COLO668 (cell line): Measurements from ENCODE around the gene STX2.
"Not testable (repeated sequence)": the region's sequence is repeated elsewhere in the genome, so short reads cannot be mapped to it uniquely, and the experiment has no call there.

Experiments
- DNase-seq: peaks from one replicate; lab custom pipeline; 2025; ENCODE audit not compliant: unreplicated experiment; lab: John Stamatoyannopoulos, UW

The STX2 gene

DNA sequence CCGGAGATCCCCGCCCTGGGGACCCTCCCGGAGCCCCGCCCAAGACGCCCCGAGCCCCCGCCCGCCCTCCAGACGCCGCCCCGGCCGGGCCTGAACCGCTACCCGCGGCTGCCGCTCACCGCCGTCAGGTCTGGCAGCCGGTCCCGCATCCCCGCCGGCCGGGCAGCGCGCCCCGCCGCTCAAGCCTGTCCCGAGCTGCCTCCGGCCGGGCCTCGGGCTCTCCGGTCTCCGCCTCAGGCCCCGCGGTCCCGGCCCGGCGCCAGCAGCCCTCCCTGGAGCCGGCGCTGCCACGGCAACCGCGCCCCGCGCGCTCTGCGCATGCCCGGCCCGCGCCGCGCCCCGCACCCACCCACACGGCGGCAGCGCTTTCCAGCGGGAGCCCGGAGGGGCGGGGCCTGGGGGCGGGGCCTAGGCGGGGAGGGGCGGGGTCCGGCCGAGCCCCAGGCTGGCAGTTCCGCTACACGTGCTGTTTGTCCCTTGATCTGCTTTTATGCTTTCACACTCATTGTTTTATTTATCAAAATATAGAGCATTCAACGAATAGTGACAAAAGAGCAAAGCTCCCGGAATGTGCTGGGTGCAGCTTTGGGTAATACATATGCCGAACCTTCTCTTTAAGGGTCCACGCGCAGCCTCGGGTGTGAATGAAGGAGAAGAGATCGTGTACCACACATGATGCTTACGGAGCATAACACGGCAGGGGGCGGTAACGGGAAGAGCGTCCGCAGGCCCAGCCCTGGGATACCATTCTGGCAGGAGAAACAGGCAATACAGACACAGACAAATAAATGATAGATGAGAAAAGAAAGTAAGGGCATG lies at the start of gene STX2:
STX2 (minus strand) TSS at position 300 of the 819 bp plus-strand sequence; CDS start at position 149, 151 bp downstream.
- DNase-seq: peak; percentile 78

DNA sequence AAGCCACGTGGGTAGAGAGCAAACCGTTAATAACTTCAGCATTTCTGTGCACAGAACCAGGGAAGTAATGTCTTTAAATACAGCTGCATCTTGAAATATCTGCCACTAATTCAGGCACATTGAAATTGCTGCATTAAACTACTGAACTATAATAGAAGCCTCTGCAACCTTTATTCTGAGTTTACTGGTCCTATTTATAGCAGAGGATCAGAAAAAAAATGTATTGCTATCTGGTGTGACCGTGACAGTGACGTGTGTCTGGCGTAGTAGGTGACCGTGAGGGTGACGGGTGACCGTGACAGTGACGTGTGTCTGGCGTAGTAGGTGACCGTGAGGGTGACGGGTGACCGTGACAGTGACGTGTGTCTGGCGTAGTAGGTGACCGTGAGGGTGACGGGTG lies 48.1 kb upstream of the STX2 start:
- not testable (repeated sequence) for DNase-seq

DNA sequence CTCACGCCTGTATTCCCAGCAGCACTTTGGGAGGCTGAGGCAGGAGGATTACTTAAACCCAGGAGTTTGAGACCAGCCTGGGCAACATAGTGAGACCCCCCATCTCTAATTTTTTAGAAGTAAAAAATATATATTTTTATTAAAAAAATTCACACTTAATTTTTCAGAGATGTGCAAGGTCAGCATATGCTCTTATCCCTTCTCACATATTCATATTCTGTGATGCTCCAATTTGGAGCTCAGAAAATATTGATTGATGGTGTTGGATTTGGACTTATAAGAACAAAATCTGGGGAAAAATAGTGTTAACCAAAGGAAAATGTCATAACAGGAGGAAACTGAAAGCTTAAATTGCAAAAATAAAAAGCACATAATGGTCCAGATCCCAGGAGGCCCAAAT lies 42.5 kb upstream of the STX2 start:
- DNase-seq: no peak

DNA sequence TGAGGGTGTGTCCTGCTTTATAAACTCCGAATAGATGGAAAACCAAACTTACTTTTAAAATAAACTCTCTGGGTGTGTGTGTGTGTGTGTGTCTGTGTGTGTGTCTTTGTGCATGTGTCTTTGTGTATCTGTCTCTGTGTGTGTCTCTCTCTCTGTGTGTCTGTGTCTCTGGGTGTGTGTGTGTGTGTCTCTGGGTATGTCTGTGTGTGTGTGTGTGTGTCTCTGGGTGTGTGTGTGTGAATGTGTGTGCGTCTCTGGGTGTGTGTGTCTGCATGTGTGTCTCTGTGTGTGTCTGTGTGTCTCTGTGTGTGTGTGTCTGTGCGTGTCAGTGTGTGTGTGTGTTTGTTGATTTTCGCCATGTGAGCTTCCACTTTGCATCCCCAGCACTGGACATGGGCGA lies 42.0 kb upstream of the STX2 start:
- DNase-seq: no peak

DNA sequence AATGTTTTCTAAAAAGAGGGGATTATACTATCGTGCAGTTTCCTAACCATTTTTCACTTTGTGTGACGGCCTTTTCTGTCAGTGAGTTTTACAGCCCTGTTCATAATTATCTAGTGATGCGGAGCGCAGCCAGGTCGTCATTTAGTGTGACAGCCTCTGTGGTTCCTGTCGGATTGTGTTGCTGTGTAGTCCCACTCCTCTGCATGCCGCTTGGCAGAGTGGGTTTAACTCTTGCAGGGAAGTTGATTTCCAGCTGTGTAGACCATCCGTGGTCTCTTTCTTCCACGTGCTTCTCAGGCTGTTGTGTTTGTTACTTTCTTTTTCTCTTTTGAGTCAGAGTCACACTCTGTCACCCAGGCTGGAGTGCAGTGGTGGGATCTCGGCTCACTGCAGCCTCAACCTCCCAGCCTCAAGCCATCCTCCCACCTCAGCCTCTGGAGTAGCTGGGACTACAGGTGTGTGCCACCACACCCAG lies 41.4 kb upstream of the STX2 start:
- no peak for DNase-seq

DNA sequence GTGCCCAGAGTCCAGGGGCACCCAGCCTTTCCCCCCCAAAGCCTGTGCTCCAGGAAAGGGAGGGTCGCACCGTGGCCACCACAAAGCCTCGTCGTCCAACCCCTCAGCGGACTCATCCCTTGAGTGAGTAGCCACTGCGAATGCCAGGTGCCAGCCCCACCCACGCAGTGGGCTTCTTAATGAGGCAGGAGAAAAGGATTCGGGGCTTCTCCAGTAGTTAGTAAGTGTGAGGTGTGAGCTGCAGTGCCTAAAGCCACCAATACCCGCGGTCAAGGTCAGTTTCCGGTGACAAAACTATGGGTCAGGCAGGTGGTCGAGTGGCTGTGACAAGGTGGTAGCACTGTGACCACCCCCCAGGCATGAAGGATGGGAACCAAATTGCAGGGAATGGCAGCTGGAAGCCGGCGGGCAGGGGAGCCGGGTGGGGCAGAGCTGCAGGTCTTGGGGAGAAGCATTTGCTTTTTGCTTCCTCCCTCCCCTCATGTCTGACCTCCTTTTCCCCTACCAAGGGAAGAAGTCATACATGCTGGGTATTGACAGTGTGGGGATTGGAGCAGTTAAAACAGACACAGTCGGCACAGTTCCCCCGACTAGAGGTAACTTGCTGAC lies 40.8 kb upstream of the STX2 start:
- DNase-seq: no peak

DNA sequence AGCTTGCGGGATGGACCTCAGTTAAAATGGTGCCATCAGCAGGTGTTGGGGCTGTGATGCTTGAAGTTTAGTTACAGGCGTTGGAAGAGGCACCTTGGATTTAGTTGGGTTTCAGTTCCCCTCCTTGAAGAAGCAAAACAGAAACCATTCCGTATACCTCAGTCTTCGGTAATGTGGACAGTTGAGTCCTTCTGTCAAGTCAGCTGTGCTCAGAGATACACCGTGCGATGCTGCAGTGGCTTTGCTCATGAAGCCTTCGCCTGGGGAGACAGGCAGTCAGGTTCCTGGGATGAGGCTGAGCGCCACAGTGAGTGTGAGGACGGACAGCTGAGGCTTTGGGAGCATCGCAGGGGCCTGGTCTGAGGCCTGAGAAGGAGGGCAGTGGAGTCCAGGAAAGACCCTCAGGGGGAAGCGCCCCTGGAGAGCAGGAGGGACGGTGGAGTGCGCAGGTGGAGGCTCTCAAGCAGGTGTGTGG lies 40.2 kb upstream of the STX2 start:
- DNase-seq: no peak

DNA sequence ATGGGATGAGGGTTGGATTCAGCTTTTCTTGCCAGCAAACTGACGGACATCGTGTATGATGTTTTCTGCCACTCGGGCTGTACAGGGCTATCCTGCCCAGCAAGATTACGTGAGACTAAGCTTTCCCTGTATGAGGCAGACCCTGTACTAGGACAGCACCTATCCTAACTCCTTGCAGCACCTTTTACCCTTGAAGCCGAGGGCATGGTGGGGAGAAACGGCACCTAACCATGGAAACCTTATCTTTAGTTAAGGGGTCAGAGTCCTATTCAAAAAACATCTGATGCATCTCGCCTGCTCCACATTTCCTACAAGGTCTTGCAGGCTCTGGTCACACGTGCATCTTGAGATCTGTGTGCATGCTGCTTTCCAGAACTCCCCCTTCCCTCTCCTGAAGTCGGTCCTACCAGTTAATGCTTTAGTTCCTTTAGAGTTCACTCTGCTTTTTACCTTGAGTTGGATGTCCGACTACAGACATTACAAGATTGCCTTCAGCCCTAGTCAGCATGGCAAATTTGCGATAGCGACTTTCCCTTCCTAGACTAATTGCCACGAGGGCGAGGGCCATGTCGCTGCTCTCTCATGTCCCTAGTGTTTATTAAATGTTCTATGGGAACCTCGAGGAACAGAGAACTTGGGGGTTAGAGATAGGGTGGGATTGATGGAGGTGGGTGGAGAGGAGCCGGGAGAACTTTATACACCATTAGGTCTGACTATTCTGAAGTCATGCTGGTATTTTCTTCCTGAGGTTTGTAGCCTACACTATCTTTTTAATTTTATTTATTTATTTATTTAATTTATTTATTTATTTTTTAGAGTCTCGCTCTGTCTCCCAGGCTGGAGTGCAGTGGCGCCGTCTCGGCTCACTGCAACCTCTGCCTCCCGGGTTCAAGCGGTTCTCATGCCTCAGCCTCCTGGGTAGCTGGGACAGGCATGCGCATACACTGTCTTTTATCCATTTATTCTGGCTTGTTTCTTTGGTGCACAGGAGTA lies 39.4 kb upstream of the STX2 start:
- no peak for DNase-seq

DNA sequence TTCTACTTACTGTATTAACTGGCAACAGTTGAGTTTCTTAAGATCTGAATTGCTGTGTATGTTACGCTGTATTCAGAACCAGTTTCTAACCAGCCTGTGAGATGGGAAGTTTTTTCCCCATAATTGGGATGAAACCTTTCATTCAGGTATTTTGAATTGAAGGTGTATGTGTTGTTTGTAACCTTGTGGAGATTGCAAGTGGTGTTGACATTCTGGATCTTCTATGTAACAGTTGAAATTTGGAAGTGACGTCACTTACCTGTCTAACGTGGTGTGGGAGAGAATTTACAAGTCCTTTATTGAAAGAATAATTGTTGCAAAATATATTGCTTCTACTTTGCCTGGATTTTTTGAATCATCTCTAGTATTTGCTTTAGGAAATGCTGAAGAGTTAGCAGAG lies 38.3 kb upstream of the STX2 start:
- DNase-seq: no peak

DNA sequence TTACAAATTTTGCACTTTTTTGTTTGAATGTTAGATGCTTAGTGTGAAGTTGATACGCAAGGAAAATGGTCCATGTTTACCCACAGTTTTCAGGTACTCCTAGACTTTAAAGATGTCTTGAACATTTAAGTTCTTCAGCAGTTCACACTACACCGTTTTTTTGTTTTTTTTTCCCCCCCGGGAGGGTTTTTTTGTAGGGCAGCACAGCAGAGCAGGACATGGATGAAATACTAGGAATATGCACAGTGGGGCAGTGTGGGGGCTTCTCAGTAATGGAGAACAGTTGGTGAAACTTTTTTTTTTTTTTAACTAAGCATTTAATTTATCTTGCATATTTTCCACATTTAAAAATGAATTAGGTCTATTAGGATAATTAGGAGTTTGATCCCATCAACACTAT lies 37.7 kb upstream of the STX2 start:
- DNase-seq: no peak

DNA sequence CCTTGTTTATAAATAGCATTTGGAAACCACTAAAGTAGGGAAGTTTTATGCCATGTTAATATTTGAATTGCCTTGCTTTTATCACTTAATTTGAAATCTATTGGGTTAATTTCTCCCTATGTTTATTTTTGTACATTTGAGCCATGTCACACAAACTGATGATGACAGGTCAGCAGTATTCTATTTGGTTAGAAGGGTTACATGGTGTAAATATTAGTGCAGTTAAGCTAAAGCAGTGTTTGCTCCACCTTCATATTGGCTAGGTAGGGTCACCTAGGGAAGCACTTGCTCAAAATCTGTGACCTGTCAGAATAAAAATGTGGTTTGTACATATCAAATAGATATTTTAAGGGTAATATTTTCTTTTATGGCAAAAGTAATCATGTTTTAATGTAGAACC lies 37.2 kb upstream of the STX2 start:
- no peak for DNase-seq

DNA sequence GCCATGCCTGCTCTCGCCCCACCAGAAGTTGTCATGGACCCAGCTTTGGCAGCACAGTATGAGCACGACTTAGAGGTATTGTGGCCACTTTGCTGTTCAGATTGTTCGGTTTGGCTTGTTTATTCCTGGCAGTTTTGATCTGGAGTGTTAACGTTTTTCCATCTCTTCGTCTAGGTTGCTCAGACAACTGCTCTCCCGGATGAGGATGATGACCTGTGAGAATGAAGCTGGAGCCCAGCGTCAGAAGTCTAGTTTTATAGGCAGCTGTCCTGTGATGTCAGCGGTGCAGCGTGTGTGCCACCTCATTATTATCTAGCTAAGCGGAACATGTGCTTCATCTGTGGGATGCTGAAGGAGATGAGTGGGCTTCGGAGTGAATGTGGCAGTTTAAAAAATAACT lies 36.7 kb upstream of the STX2 start:
- DNase-seq: not testable (repeated sequence)

DNA sequence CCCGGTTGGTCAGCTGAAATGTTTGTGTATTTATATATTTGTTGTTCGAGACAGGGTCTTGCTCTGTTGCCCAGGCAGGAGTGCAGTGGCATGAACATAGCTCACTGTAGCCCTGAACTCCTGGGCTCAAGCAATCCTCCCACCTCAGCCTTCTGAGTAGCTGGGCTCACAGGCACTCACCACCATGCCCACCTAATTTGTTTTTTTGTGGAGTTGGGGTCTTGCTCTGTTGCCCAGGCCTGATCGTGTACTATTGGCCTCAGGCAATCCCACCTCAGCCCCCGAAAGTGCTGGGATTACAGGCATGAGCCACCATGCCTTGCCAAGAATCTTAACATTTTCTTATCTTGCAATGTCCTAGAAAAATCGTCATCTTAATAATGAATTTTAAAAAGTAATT lies 36.1 kb upstream of the STX2 start:
- no peak for DNase-seq

DNA sequence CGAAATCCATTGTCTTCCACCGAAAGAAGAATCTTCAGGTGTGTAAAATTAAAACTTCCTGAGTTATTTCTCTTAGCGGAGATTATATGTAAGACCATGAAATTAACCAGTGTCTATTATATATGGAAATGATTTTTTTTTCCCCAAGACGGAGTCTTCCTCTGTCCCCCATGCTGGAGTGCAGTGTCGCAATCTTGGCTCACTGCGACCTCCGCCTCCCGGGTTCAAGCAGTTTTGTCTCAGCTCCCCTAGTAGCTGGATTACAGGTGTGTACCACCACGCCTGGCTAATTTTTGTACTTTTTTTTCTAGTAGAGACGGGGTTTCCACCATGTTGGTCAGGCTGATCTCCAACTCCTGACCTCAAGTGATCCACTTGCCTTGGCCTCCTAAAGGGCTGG lies 35.6 kb upstream of the STX2 start:
- no peak for DNase-seq

DNA sequence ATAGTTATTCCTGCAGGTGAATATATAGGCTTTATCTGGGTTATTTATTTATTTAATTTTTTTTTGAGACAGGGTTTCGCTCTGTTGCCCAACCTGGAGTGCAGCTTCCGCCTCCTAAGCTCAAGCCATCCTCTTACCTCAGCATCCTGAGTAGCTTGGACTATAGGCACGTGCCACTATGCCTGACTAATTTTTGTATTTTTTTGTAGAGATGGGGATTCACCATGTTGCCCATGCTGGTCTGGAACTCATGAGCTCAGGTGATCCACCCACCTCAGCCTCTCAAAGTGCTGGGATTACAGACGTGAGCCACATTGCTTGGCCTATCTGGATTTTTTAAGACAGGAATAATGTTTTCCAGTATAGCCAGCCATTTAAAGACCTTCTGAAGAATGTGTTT lies 34.8 kb upstream of the STX2 start:
- DNase-seq: no peak

DNA sequence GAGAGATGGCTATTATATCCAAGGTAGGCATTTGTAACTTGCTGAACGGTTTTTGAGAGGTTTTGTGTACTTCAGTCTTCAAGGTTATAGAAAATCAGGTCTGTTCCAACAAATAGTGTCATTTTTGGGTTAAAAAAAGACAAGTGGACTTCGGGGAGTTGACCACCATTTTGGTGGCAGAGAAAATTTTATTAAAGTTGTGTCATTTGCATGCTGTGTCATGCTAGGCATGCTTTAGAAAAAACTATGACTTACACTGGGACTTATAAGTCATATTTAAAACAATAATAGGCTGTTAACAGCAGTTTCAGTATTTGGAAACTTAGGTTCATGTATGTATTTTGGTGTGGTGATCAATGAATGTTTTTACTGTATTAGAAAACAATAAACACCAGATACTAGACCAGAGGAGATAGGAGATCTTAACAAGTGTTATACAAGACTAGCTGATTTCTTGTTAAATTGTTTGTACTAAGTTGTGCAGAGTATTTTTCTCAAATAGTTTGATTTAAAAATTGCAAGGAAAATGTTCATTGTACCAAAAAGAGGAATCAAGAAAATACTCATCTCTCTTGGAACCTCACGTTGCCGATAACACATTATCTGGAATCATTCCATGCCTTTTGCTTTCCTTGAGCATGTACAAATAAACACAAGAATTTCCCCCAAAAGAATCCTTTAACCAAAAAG lies 34.2 kb upstream of the STX2 start:
- no peak for DNase-seq

DNA sequence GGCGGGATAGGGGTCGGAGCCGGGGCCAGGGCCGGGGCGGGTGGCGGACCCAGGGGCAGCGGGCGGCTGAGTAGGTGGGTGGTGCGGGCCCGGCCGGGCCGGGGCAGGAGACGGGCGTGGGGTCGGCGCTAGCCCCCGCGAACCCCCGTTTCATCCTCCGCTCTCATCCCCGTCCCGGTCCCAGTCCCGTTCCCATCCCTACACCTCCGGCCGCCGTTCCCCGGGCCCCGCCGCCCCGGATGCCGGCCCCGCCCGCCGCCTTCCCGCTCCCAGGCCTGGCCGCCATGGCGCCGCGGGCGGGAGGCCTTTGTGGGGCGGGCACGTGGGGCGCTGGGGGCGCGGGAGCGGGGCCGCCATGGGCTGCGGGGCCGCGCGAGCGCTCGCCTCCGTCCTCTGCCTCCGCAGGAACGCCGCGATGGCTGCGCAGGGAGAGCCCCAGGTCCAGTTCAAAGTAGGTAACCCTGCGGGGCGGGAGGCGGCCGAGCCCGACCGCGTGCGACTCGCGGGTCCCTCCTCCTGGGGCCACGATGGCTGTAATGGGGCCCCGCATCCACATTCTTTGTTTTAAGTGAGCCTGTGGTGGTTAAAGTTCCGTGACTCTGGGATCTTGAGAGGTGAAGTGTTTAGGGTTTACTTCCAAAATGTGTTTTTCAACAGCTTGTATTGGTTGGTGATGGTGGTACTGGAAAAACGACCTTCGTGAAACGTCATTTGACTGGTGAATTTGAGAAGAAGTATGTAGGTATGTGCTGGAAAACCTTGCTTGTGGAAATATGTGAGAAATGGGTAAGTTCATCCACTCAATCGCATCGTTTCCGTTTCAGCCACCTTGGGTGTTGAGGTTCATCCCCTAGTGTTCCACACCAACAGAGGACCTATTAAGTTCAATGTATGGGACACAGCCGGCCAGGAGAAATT lies 33.4 kb upstream of the STX2 start:
- DNase-seq: peak; percentile 51

DNA sequence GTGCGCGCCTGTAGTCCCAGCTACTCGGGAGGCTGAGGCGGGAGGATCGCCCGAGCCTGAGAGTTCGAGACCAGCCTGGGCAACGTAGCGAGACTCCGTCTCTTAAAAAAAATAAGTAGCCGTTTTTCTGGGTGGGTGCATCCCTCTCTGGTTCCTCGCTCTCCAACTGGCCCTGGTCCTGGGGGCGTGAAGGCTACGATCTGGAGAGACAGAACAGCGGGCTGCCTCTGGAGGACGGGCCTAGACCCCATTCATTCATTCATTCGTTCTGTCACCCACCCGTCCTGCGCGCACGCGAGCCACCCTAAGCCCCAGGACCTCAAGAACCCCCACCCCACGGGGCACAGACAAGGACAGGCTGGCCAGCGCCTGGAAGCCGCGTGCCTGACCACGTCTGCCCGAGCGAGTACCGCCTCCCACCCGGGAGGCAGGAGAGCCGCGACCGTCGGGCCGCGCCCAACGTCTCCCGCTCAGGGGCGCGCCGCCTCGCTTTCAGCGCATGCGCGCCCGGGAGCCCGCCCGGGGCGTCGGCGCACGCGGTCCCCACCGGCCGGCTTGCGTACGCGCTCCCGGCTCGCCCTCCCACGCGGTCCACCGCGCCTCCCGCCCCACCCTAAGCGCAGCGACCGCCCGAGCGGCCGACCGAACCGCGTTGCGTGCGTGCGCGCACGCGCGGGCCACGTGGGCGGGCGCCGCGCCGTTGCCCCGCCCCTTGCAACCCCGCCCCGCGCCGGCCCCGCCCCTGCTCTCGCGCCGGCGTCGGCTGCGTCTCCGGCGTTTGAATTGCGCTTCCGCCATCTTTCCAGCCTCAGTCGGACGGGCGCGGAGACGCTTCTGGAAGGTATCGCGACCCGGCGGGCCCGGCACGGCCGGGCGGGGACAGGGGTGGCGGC lies 32.5 kb upstream of the STX2 start, which contains the start of gene RAN:
RAN (plus strand) TSS at position 781 of the 893 bp plus-strand sequence. CDS start 528 bp downstream, outside the sequence.
- peak; percentile 94 for DNase-seq
